ENCODE results near the gene KIF5C.

KIF5C gene

GRCh38 chr2:148974095-148974494, 99.1 kb downstream of the KIF5C start:
- no peak for TF ChIP-seq CTCF (IDR thresholded peaks at IDR 0.05; ENCODE audit: insufficient read depth, low read length)
- no peak for TF ChIP-seq REST (IDR thresholded peaks at IDR 0.05; ENCODE audit: insufficient replicate concordance, low read depth)
- no peak for TF ChIP-seq POLR2AphosphoS5 (IDR thresholded peaks at IDR 0.05; ENCODE audit: low read depth)
- TF ChIP-seq SPI1 (IDR thresholded peaks at IDR 0.05; ENCODE audit: borderline replicate concordance, low read depth) = no peak
- no peak for TF ChIP-seq GABPA (IDR thresholded peaks at IDR 0.05; ENCODE audit: low read depth)
- no peaks in the 10 kb centered on the region for H3K27me3 ChIP-seq (ENCODE audit: insufficient read depth, poor library complexity, severe bottlenecking)
- no peak for DNase-seq (ENCODE audit: low read depth in 1 of 2, low spot score in 1 of 2)
- H3K27ac ChIP-seq (replicated peaks) = no peak overlapping the region
- H3K4me3 ChIP-seq (replicated peaks; ENCODE audit: insufficient read depth, low read length) = no peak overlapping the region

GRCh38 chr2:148978026-148978685, 103.1 kb downstream of the KIF5C start:
- H3K4me3 ChIP-seq (replicated peaks; ENCODE audit: insufficient read depth, low read length) = no peak overlapping the region
- no peak for DNase-seq (ENCODE audit: low read depth in 1 of 2, low spot score in 1 of 2)

More at GRCh38 chr2:148978026-148978685, 103.1 kb downstream of the KIF5C start:
- no peak for TF ChIP-seq GABPA (IDR thresholded peaks at IDR 0.05; ENCODE audit: low read depth)
- TF ChIP-seq CTCF (IDR thresholded peaks at IDR 0.05; ENCODE audit: insufficient read depth, low read length) = no peak
- TF ChIP-seq SPI1 (IDR thresholded peaks at IDR 0.05; ENCODE audit: borderline replicate concordance, low read depth) = no peak
- no peak for TF ChIP-seq REST (IDR thresholded peaks at IDR 0.05; ENCODE audit: insufficient replicate concordance, low read depth)
- TF ChIP-seq POLR2AphosphoS5 (IDR thresholded peaks at IDR 0.05; ENCODE audit: low read depth) = no peak
- Histone ChIP-seq H3K27ac (replicated peaks) (no peak overlapping the region), H3K27me3 (ENCODE audit: insufficient read depth, poor library complexity, severe bottlenecking) (no peaks in the 10 kb centered on the region)
